ENCODE measurements around the gene WDR36. TPM values are rescaled to one million over a fixed set of nuclear protein-coding genes. Genes with fewer than 3 reads are reported as not detected.
"Not testable (repeated sequence)": the region's sequence is repeated elsewhere in the genome, so short reads cannot be mapped to it uniquely, and the experiment has no call there.

WDR36 gene
- total and polyA plus RNA-seq, 12 donors, result 6.6 to 86.1 (median 22.7) TPM

- Histone ChIP-seq H3K27me3 (no peaks in the 10 kb centered on the region), H3K36me3 (replicated peaks in 1 of 2) (no peaks in the 10 kb centered on the region), H3K27ac (no peak overlapping the region), H3K4me1 (replicated peaks in 1 of 2) (peaks cover 0 to 16% of the 10 kb centered on the region in 2 donors), H3K9me3 (replicated peaks in 1 of 3) (no peaks in the 10 kb centered on the region), H3K4me3 (no peak overlapping the region)
- intact Hi-C loops (cut with DNase I), result no loop called here
- DNase-seq, result no peak
- no peak for TF ChIP-seq POLR2A (IDR thresholded peaks at IDR 0.05)
- TF ChIP-seq CTCF (IDR thresholded peaks at IDR 0.05), result no peak
- WGBS, 4 donors, result 43 to 68% (median 58%) methylated on average over 2 of the region's 2 CpGs
Observed at GRCh38 chr5:111134864-111135263, 42.7 kb downstream of the WDR36 start.

- H3K9me3 ChIP-seq (replicated peaks in 1 of 3), result no peaks in the 10 kb centered on the region
- 86 to 95% (median 88%) methylated on average over 1 of the region's 1 CpG for whole genome bisulfite sequencing, 4 donors
- no peaks in the 10 kb centered on the region for H3K27me3 ChIP-seq
- no peak for DNase-seq
- no peak overlapping the region for H3K4me3 ChIP-seq
- H3K27ac ChIP-seq, result no peak overlapping the region
- peaks cover 0 to 16% of the 10 kb centered on the region in 2 donors for H3K4me1 ChIP-seq (replicated peaks in 1 of 2)
- H3K36me3 ChIP-seq (replicated peaks in 1 of 2), result no peaks in the 10 kb centered on the region
- TF ChIP-seq CTCF (IDR thresholded peaks at IDR 0.05) (no peak), POLR2A (IDR thresholded peaks at IDR 0.05) (no peak)
- intact Hi-C loops (cut with DNase I), result no loop called here
Observed at GRCh38 chr5:111135363-111135762, 43.2 kb downstream of the WDR36 start.

- Histone ChIP-seq H3K9me3 (replicated peaks in 1 of 3) (no peaks in the 10 kb centered on the region), H3K27me3 (no peaks in the 10 kb centered on the region), H3K36me3 (replicated peaks in 1 of 2) (no peaks in the 10 kb centered on the region), H3K4me1 (replicated peaks in 1 of 2) (peaks cover 0 to 16% of the 10 kb centered on the region in 2 donors), H3K27ac (no peak overlapping the region), H3K4me3 (no peak overlapping the region)
- WGBS, 4 donors, result 77 to 91% (median 82%) methylated on average over 5 of the region's 5 CpGs
- DNase-seq, result peak in 2 of 7 donors; percentile 24 to 26
- intact Hi-C loops (cut with DNase I), result no loop called here
- no peak for TF ChIP-seq POLR2A (IDR thresholded peaks at IDR 0.05)
- no peak for TF ChIP-seq CTCF (IDR thresholded peaks at IDR 0.05)
Observed at GRCh38 chr5:111135946-111136345, 43.8 kb downstream of the WDR36 start.

GRCh38 chr5:111138096-111138495 is 45.9 kb downstream of the WDR36 start:
- 50 to 75% (median 64%) methylated on average over 2 of the region's 2 CpGs for WGBS, 4 donors
- Histone ChIP-seq H3K27ac (no peak overlapping the region), H3K4me1 (replicated peaks in 1 of 2) (peaks cover 0 to 5% of the 10 kb centered on the region in 2 donors), H3K9me3 (replicated peaks in 1 of 3) (no peaks in the 10 kb centered on the region), H3K27me3 (no peaks in the 10 kb centered on the region), H3K4me3 (no peak overlapping the region), H3K36me3 (replicated peaks in 1 of 2) (no peaks in the 10 kb centered on the region)
- intact Hi-C loops (cut with DNase I), result no loop called here
- no peak for DNase-seq
- no peak for TF ChIP-seq POLR2A (IDR thresholded peaks at IDR 0.05)
- TF ChIP-seq CTCF (IDR thresholded peaks at IDR 0.05), result no peak

GRCh38 chr5:111141471-111141870 is 49.3 kb downstream of the WDR36 start:
- H3K9me3 ChIP-seq (replicated peaks in 1 of 3); H3K27ac ChIP-seq; H3K36me3 ChIP-seq (replicated peaks in 1 of 2); H3K4me1 ChIP-seq (replicated peaks in 1 of 2); H3K4me3 ChIP-seq; H3K27me3 ChIP-seq; intact Hi-C loops (cut with DNase I); DNase-seq: not testable (repeated sequence)
- 71 to 100% (median 94%) methylated on average over 1 of the region's 1 CpG for WGBS, 4 donors

All from adrenal gland (tissue), 12 donors.